ENCODE measurements around the gene GNPDA1. TPM values are rescaled to one million over a fixed set of nuclear protein-coding genes. Genes with fewer than 3 reads are reported as not detected.

The GNPDA1 gene
- total RNA-seq, 1 donor from 2014 or later: 28.7 TPM

- no peak for DNase-seq (ENCODE audit: low spot score)
Measured at GRCh38 chr5:141994511-141995136, 18.2 kb downstream of the GNPDA1 start.

- DNase-seq (ENCODE audit: low spot score): peak; percentile 85
Measured at GRCh38 chr5:141992349-141992963, 20.4 kb downstream of the GNPDA1 start.

- no peak for DNase-seq (ENCODE audit: low spot score)
Measured at GRCh38 chr5:141989720-141990119, 23.1 kb downstream of the GNPDA1 start.

GRCh38 chr5:141986072-141986471, 26.8 kb downstream of the GNPDA1 start:
- DNase-seq (ENCODE audit: low spot score): no peak

- DNase-seq (ENCODE audit: low spot score): no peak
Measured at GRCh38 chr5:141982626-141983025, 30.2 kb downstream of the GNPDA1 start.

GRCh38 chr5:141978389-141978788, 34.4 kb downstream of the GNPDA1 start:
- DNase-seq (ENCODE audit: low spot score): no peak

- no peak for DNase-seq (ENCODE audit: low spot score)
Measured at GRCh38 chr5:141976176-141976575, 36.7 kb downstream of the GNPDA1 start.

- no peak for DNase-seq (ENCODE audit: low spot score)
Measured at GRCh38 chr5:141973871-141974595, 38.8 kb downstream of the GNPDA1 start.

GRCh38 chr5:141969783-141970771, 42.8 kb downstream of the GNPDA1 start:
- no peak for DNase-seq (ENCODE audit: low spot score)

- peak; percentile 94 for DNase-seq (ENCODE audit: low spot score)
Measured at GRCh38 chr5:141968914-141969608, 43.8 kb downstream of the GNPDA1 start, which contains the start of gene RNF14. TSS of gene RNF14 (plus strand) at chr5:141969105. CDS start at chr5:141973589, 4,484 bp downstream.

GRCh38 chr5:141966963-141967333, 45.9 kb downstream of the GNPDA1 start:
- no peak for DNase-seq (ENCODE audit: low spot score)

- no peak for DNase-seq (ENCODE audit: low spot score)
Measured at GRCh38 chr5:141966275-141966962, 46.4 kb downstream of the GNPDA1 start.

- DNase-seq (ENCODE audit: low spot score): no peak
Measured at GRCh38 chr5:141965071-141965470, 47.8 kb downstream of the GNPDA1 start.

- DNase-seq (ENCODE audit: low spot score): no peak
Measured at GRCh38 chr5:141963701-141964100, 49.1 kb downstream of the GNPDA1 start.

- DNase-seq (ENCODE audit: low spot score): no peak
Measured at GRCh38 chr5:141961466-141961865, 51.4 kb downstream of the GNPDA1 start.

- DNase-seq (ENCODE audit: low spot score): peak; percentile 93
Measured at GRCh38 chr5:141960449-141961323, 52.1 kb downstream of the GNPDA1 start.

GRCh38 chr5:141960018-141960417, 52.8 kb downstream of the GNPDA1 start:
- no peak for DNase-seq (ENCODE audit: low spot score)

- no peak for DNase-seq (ENCODE audit: low spot score)
Measured at GRCh38 chr5:141958546-141959172, 54.2 kb downstream of the GNPDA1 start.

- no peak for DNase-seq (ENCODE audit: low spot score)
Measured at GRCh38 chr5:141958113-141958512, 54.7 kb downstream of the GNPDA1 start, which contains the start of gene PCDH12. TSS of gene PCDH12 (minus strand) at chr5:141958202. CDS start at chr5:141957851, 351 bp downstream.

All from mucosa of gallbladder (tissue), 1 donor.